BJ (cell line): Measurements from ENCODE around the gene PIH1D1. TPM values are rescaled to one million over a fixed set of nuclear protein-coding genes. Genes with fewer than 3 reads are reported as not detected.

Experiments
- CTCF ChIA-PET: fragments of 350-600 bp; formaldehyde crosslinking; extraction: SDS; loops from one replicate; lab custom pipeline; 2021; ENCODE audit warnings: antibody characterized with exemption, inconsistent platforms; lab: Yijun Ruan, JAX
- POLR2A ChIA-PET: fragments of 300-600 bp; sonication (Branson Sonifier 250); formaldehyde crosslinking; extraction: SDS; loops from one replicate; lab custom pipeline; 2021; ENCODE audit warnings: antibody characterized with exemption; lab: Charles Lee
- DNase-seq: peaks from one replicate; pipeline ENCODE4 v3.0.0-alpha.2; 2011; ENCODE audit warnings: low read depth
- H3K27me3 ChIP-seq: 2 replicates; pipeline ENCODE4 v1.6.0; 2011; ENCODE audit warnings: low read length; ENCODE audit not compliant: control insufficient read depth, insufficient read depth
- H3K36me3 ChIP-seq: 2 replicates; pipeline ENCODE4 v1.5.1; 2011; ENCODE audit warnings: low read length; ENCODE audit not compliant: control insufficient read depth, insufficient read depth
- H3K4me3 ChIP-seq: 2 replicates; pipeline ENCODE4 v1.5.1; 2011; ENCODE audit warnings: low read depth, mild to moderate bottlenecking, control low read depth, low read length
- polyA plus RNA-seq: library from polyadenylated mRNA; depleted of rRNA; stranded (reverse); fragments of >200 nt; gene quantifications from 2 replicates; pipeline ENCODE4 v1.2.3, GENCODE V29; 2011
- TF ChIP-seq, protein P1 (sequence below): IDR thresholded peaks from 2 replicates; pipeline ENCODE4 v1.5.1; 2011; ENCODE audit warnings: low read depth, mild to moderate bottlenecking, control low read depth, inconsistent platforms, low read length, moderate library complexity; ENCODE audit not compliant: insufficient read depth

Gene PIH1D1
- polyA plus RNA-seq, 1 experiment: 75.8 TPM

DNA sequence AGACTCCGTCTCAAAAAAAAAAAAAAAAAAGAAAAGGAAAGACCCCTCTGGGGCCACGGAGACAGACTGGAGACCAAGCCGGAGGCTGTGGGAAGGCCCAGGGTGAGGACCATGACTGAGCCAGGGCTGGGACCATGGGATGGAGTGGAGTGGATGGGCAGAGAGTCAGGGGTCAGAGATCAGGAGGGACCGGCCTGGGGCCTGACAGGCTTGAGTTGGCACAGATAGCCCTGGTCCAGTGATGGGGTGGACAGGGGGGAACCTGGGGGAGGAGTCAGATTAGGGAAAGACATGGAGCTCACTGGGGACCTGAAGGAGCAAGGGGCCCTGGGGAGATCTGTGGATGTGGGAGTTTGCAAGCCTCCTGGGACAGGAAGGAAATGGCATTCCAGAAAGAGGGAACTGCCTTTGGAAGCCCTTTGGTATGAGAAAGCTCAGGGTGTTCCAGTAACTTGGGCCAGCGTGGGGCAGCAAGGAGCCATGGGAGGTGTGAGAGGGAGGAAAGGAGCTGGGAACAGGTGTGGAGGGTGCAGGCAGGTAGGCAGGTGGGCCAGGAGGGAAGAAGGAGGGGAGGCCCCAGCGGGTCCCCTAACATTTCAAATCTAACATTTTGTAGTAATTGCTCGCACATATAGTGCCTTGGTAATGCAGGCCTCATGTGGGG, 29.5 kb upstream of the PIH1D1 start:
- Histone ChIP-seq H3K27me3 (no peaks in the 10 kb centered on the region), H3K36me3 (no peaks in the 10 kb centered on the region), H3K4me3 (no peak overlapping the region)
- no peak for DNase-seq
- ChIA-PET CTCF (interaction anchor here (0.9 kb wide), 1 partner anchor 66 kb away, joined by 3 read pairs; no protein-coding TSS in a partner anchor), POLR2A (no interaction called here)
- TF ChIP-seq, protein P1, sequence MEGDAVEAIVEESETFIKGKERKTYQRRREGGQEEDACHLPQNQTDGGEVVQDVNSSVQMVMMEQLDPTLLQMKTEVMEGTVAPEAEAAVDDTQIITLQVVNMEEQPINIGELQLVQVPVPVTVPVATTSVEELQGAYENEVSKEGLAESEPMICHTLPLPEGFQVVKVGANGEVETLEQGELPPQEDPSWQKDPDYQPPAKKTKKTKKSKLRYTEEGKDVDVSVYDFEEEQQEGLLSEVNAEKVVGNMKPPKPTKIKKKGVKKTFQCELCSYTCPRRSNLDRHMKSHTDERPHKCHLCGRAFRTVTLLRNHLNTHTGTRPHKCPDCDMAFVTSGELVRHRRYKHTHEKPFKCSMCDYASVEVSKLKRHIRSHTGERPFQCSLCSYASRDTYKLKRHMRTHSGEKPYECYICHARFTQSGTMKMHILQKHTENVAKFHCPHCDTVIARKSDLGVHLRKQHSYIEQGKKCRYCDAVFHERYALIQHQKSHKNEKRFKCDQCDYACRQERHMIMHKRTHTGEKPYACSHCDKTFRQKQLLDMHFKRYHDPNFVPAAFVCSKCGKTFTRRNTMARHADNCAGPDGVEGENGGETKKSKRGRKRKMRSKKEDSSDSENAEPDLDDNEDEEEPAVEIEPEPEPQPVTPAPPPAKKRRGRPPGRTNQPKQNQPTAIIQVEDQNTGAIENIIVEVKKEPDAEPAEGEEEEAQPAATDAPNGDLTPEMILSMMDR: no peak

DNA sequence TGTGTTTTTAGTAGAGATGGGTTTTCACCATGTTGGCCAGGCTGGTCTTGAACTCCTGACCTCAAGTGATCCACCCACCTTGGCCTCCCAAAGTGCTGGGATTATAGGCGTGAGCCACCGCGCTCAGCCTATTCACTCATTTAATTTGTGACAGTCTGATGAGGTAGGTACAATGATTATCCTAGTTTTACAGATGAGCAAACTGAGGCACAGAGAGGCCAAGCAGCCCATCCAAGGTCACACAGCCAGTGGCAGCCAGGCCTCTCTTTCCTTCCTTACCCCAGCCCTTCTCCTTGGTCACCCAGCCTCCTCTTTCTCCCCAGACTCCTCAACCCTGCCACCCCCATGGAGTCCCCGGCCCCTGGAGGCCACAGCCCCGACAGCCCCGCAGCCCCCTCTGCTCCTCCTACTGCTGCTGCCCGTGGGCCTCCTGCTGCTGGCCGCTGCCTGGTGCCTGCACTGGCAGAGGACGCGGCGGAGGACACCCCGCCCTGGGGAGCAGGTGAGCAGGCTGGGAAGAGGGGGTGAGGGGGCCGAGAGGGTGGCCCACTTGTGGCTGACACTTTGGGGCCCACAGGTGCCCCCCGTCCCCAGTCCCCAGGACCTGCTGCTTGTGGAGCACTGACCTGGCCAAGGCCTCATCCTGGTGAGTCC, 28.5 kb upstream of the PIH1D1 start:
- DNase-seq: no peak
- CTCF ChIA-PET: no interaction called here

DNA sequence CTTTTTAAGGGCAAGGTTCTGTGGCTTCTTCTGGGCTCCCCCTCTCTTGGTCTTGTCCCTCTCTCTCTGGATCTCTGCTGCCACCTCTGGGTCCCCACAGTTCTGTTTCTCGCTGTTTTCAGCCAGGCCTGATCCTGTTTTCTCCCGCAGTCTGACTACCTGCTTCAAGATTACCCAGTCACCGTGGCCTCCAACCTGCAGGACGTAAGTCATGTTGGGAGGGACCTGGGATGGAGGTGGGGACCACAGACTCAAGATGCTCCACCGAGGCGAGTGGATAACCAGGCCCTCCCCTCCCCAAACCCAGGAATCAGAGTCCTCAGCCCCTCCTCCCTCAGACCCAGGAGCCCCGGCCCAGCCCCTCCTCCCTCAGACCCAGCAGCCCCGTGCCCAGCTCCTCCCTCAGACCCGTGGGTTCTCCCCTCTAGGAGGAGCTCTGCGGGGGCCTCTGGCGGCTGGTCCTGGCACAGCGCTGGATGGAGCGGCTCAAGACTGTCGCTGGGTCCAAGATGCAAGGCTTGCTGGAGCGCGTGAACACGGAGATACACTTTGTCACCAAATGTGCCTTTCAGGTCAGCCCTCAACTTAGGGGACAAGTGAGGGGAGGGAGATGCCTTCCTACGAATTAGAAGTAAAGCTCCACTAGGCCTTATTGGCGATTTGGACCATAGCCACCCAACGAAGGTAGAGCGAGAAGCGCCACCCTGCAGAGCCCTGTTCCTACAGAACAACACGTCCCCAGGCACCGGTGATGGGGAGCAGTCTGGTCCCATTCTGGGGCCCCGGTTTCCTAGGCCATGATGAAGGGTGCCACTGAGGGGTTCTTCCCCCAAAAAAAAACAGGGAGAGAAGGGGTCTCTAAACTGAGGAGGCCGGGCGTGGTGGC, 24.6 kb upstream of the PIH1D1 start:
- no peak for DNase-seq
- TF ChIP-seq, protein P1: peak; percentile 66
- POLR2A ChIA-PET: no interaction called here
- H3K4me3 ChIP-seq: no peak overlapping the region
- no peaks in the 10 kb centered on the region for H3K27me3 ChIP-seq
- CTCF ChIA-PET: interaction anchor here (0.6 to 2.3 kb wide), 4 partner anchors 10 to 333 kb away, joined by 3 to 8 read pairs (median 3); no protein-coding TSS in a partner anchor
- no peaks in the 10 kb centered on the region for H3K36me3 ChIP-seq

More for the DNA sequence above, 28.5 kb upstream of the PIH1D1 start:
- POLR2A ChIA-PET: no interaction called here
- Histone ChIP-seq H3K36me3 (no peaks in the 10 kb centered on the region), H3K27me3 (no peaks in the 10 kb centered on the region), H3K4me3 (no peak overlapping the region)
- TF ChIP-seq, protein P1: no peak

DNA sequence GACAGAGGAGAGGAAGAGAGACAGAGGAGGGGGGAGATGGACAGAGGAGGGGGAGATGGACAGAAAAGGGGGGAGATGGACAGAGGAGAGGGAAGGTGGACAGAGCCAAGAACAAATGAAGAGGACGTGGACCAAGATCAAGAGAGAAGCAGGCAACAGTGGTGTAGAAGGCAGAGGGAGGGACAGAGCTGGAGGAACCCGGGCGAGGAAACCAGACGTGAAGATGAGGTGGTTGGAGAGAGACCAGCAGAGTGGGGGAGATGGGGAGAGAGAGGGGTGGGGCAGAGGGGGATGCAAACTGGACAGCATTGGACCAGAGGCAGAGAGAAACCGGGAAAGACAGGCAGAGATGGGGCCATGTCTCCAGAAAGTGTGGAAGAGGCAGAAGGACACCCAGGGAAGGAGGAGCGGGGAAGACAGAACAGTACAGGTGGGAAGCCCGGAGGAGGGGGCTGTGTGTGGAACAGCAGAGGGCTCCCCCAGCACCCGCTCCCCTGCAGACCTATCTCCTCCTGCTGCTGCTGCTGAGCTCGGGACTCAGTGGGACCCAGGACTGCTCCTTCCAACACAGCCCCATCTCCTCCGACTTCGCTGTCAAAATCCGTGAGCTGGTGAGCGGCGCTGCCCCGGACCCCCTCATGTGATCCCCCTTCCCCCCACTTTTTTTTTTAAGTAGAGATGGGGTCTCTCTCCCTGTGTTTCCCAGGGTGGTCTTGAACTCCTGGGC, 23.7 kb upstream of the PIH1D1 start:
- CTCF ChIA-PET: interaction anchor here (0.7 kb wide), 2 partner anchors 22 to 95 kb away, joined by 4 read pairs; no protein-coding TSS in a partner anchor
- POLR2A ChIA-PET: no interaction called here
- Histone ChIP-seq H3K36me3 (no peaks in the 10 kb centered on the region; the same call in 1 of the 2 replicates), H3K27me3 (no peaks in the 10 kb centered on the region), H3K4me3 (no peak overlapping the region)
- TF ChIP-seq, protein P1: no peak
- no peak for DNase-seq
